Measurements from ENCODE around the gene PRRC2C.
"Not testable (repeated sequence)": the region's sequence is repeated elsewhere in the genome, so short reads cannot be mapped to it uniquely, and the experiment has no call there.

DNA sequence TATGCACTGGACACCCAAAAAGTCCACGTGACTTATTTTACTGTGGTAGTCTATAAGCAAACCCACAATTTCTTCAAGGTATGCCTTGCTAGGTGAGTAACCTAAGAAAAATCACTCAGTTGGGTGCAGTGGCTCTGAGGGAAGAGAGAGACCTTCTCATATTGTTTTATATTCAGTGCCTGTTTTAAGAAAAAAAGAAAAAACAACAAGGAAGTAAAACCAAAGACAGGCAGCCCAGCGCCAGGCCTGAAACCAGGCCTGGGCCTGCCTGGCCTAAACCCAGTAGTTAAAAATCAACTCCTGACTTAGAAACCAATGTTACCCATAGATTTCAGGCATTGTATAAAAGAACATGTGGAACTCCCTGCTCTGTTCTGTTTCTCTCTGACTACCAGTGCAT is 115.0 kb downstream of the PRRC2C start:
- TF ChIP-seq POLR2AphosphoS5 (IDR thresholded peaks at IDR 0.05; ENCODE audit: borderline replicate concordance, low read depth, low read length); FOXP2 (optimal IDR thresholded peaks at IDR 0.05; ENCODE audit: control extremely low read depth, extremely low read length, insufficient read depth); EZH2 (IDR thresholded peaks at IDR 0.05): not testable (repeated sequence)
